ENCODE measurements around the gene P2RY6.
"Not testable (repeated sequence)": the region's sequence is repeated elsewhere in the genome, so short reads cannot be mapped to it uniquely, and the experiment has no call there.

P2RY6 gene, protein sequence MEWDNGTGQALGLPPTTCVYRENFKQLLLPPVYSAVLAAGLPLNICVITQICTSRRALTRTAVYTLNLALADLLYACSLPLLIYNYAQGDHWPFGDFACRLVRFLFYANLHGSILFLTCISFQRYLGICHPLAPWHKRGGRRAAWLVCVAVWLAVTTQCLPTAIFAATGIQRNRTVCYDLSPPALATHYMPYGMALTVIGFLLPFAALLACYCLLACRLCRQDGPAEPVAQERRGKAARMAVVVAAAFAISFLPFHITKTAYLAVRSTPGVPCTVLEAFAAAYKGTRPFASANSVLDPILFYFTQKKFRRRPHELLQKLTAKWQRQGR

DNA sequence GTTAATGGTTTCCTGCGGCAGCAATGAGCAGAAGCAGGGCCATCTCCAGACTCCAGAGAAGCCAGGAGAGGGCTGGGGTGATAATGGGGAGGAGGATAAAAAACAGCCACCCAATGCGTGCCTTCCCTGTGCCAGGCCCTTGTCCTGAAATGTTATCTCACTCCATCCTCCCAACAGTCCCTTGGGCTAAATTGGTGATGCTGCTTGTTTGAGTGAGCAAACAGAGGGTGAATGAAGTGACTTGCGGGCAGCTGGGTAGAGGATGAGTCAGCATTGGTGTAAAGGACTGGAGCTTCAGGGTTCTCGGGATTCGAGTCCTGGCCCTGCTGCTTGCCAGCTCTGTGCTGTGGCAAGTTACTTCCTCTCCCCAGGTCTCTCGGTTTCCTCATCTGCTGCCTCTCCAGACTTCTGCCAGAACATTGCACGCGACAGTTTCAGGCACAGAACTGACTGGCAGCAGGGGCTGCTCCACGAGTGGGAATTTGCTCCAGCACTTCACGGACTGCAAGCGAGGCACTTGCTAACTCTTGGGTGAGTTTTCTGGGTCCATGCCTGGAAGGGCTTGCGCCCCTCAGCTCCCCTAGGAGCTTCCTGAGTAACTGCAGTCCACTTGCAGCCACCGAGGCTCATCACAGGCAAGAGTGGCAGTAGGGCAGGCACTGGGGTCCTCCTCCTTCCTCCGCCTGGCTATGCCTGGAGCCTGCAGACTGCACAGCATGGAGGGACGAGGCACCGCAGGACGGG is at the start of gene P2RY6:
TSS of gene P2RY6 (plus strand) at position 403 of the 744 bp plus-strand sequence. CDS start 24,181 bp downstream, outside the sequence.
- H3K4me3 ChIP-seq (ENCODE audit: low read depth, low read length): no peak within 1 kb of the TSS

DNA sequence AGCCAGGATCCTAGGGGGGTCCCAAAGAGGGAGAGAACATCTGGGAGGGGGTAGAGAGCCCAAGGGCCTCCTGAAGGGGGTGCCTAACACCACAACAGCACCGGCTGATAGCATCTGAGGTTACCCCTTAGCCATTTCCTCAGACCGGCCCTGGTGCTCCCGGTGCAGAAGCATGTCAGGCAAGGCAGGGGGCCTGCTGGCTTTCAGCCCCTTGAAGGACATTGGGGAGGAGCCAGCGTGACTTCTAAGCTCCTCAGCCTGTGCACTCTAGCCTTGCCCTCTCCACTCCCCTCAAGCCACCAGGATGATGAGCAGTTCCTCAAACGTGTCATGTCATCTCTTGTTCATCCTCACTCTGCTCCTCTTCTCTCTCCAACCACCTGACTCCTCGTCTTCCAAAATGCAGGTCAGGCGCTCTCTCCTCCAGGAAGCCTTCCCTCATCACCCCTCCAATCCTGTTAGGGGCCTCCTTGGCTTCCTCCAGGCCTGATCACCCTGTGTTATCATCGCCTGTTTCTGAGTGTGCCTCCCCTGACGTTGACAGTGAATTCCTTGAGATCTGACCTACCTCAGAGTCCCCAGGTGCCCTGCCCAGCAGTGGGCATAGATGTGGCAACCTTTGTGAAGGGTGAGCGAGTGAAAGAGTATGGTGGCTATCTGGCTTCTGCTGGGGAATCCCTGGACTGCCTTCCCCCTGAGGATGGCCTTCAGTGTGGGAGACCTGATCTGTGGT is 48.0 kb upstream of the P2RY6 start:
- no peak overlapping the region for H3K4me3 ChIP-seq (ENCODE audit: low read depth, low read length)

DNA sequence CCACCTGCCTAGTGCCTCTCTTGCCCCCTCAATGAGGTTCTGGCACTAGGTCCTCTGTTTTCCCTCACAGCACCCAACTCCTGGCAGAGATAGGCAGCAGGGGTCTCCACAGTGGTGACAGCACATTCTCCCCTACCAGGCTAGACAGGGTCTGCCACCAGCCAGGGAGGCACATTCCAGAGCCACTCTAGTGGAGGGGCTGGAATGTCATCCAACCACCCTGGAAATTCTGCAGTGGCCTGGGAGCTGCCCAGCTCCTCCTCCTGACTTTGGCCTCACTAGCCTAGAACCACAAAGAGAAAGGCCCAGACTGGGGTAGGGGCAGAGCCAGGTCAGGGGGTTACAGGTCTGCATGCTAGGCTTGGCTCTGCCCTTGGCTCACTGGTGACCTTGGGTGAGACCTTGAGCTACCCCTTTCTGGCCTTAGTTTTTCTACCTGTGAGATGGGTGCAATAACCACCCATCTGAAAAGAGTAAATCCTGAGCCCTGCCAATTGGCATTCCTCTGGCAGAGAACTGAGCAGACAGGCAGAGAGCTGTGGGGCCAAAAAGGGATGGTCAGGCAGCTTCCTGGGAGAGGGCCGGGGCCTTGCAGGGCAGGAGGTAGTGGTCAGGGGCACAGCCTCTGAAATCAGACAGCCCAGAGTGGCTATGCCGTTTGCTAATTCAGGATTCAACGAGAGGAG is 47.0 kb upstream of the P2RY6 start:
- no peak overlapping the region for H3K4me3 ChIP-seq (ENCODE audit: low read depth, low read length)

DNA sequence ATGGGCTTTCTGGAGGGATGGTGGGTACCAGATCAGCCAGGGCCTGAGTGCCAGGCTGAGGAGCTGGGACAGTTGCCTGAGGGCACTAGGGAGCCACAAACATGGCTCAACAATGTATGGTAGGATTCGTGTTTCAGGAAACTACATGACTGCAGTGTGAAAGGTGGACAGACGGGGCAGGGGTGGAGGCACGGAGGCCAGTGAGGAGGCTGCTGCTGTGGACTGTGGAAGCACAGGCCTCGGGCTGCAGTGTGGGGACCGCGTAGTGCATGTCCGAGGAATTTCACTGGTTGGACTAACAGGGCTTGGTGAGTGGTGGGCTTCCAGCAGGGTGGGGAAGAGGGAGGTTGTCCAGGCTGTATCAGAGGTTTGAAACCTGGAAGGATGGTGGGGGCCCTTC is 46.3 kb upstream of the P2RY6 start:
- H3K4me3 ChIP-seq (ENCODE audit: low read depth, low read length): no peak overlapping the region

DNA sequence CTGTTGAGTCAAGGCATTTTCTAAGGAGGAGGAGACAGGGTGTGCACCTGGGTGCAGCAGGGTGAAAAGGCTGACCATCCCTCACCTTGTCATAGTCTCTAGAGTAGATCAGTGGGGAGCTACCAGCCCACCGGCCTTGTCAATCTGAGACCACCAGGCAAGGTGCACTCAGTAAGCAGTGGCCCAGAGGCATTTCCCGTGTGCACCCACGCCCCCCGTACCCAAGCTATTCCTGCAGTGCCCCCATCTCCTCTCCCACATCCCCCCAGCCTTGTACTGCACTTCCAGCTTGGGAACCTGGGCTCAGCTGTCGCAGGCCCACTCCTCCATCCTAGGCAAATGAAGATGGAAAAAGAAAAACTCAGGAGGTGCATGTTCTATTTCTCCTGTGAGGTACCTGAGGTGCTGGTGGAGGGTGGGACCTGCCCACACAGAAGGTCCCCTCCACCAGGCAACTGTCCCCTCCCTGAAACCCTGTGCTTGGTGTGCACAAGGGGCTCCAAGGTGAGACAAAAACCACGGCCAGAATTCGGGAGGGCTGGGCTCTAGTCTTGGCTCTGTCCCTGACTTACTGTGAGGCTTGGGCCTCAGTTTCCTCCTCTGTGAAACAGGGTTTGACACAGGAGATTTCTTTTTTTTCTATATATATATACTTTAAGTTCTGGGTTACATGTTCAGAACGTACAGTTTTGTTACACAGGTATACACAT is 45.7 kb upstream of the P2RY6 start:
- H3K4me3 ChIP-seq (ENCODE audit: low read depth, low read length): no peak overlapping the region

DNA sequence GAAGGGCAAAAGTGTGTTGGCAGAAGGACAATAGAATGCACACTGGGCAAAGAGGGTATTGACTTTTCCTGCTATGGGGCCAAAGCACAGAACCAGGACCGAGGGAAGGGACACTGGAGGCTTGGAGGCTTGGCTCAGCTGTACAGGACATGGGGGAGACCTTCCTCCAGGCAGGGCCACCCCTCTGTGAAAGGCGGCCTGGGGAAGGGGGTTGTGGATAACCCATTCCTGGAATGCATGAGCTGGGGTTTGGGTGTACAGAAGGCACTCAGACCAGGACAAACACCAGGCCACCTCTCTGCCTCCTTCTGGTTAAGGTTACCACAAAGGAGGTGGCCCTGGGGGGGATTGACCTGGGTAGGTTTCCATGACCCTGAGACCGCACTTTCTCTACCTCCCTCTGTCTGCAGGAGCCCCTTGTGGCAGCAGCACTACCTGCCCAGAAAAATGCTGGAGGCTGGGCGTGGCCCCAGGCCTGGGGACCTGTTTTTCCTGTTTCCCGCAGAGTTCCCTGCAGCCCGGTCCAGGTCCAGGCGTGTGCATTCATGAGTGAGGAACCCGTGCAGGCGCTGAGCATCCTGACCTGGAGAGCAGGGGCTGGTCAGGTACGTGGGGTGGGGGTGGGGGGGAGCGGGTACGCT is 44.4 kb upstream of the P2RY6 start:
- no peak overlapping the region for H3K4me3 ChIP-seq (ENCODE audit: low read depth, low read length)

DNA sequence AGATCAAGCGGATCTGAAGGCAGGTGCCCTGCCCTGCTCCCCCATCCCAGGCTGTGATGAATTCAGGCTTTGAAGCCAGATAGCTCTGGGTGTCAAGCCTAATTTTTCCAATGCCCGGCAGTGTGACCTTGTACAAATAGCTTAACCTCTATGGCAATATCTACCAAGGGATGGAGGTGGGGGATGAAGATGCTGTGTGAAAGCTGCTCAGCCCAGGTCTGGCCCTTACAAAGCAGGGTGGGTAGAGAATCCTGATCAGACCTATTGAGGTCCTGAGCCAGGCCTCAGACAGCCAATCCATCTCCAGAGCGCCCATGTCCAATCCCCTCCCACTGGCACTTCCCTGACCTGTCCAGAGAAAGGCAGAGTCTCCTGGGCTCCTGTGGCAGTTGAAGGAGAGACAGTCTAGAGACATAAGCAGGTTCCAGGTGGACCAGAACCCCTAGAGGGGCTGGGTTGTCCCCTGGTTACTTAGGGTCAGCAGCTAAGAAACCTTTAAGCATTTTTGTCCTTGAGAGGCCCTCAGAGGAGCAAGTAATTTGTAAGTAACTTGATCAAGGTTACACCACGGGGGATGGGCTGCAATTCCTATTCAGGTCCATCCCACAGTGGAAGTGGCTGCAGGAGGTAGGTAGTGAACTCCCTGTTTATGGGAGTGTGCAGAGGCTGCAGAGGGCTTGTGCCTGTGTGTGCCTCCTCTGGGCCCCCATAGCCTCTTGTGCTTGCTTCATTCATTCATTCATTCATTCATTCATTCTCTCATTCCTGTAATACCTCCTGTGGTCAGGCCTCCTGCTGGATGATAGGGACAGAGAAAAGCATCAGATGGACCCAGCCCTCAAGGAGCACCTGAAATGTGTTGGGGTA is 43.6 kb upstream of the P2RY6 start:
- no peak overlapping the region for H3K4me3 ChIP-seq (ENCODE audit: low read depth, low read length)

DNA sequence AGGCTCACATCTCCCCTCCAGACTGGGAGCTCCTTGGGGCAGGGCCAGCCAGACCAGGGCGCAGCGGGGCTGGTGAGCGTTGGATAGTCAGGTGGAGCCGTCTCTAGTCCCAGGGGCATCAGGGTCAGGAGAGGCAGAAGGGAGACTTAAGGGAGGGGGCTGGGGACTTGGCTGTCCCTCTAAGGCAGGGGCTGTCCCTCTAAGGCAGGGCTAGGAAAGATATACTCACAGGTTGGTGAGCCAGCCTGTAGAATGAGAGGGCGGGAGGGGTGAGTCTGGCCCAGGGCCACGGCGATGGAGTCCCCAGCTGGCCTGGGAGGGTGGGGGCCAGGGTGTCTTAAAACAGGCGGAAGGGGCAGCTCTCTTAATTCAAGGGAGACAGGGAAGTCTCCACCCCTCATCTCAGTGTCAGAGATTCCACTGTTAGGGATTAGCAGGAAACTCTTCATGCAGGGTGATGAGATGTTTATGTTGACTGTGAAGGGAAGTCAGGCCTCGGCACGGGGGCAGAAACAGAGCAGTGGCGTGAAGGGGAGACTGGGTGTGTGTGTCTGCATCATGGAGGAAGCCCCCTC is 42.7 kb upstream of the P2RY6 start:
- no peak overlapping the region for H3K4me3 ChIP-seq (ENCODE audit: low read depth, low read length)

DNA sequence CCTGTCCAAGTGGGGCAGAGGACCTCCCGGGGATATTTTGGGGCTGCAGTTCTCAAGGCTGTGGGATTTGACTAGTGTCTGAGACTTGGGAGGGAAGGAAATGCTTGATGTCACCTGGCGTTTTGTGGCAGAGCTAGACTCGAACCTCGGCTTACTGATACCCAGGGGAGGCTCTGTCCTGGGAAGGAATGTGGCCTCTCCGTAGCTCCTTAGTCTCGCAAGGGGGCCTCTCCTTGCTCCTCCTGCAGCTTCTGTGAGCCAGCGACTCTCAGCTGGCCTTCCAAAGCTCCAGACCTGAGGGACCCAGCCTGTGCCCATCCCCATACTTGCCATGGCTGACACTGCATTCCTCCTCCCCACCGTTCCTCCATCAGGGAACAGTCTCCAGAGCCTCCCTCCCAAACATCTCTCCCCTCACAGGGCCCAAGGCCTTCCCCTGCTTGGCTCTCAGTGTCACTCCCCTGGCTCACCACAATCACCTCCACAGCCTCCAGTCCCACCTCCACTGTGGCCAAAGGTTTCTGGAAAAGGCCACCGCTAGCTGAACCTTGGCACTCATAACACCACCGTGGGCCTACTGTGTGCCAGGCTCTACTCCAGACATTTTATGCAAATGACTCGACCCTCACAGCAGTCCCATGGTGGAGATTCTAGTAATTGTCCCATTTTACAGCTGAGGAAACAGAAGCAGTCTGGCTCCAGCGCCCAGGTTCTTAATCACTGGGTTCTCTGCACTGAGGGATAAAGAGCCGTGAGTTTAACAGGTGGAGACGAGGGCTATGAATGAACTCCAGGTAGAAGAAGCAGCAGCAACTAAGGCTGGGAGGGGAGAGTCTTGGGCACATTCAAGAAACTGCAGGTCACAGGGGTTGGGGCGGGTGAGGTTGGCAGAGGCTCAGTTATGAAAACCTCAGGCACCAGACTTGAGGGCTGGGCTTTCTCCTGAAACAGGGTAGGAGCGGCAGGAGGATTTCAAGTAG is 42.0 kb upstream of the P2RY6 start:
- no peak overlapping the region for H3K4me3 ChIP-seq (ENCODE audit: low read depth, low read length)

DNA sequence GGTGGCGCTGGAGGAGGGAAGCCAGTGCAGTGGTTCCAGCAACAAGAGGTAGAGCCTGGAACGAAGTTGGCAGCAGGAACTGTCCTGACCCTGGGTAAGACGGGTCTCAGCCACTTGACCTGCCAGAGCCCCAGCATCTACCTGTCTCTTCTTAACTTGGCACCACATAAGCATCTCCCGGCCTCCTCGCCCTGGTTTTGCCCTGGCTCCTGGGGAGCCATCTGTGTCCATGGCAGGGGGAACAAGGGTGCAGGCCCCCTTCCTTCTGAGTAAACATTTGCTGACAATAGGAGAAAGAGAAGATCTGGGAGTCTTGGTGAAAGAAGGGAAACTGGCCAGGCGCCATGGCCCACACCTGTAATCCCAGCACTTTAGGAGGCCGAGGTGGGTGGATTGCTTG is 41.2 kb upstream of the P2RY6 start:
- no peak overlapping the region for H3K4me3 ChIP-seq (ENCODE audit: low read depth, low read length)

DNA sequence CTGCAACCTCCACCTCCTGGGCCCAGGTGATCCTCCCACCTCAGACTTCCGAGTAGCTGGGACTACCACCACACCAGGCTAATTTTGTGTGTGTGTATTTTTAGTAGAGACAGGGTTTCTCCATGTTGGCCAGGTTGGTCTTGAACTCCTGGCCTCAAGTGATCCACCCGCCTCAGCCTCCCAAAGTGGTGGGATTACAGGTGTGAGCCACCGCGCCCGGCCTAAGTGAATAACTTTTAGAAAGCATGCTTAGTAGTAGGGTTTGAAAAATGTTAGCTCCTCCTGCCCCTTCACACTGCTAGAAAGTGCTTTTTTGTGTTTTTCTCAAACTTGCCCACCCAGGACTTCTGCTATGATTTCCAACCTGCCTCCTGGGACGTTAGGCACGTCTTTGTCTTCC is 39.7 kb upstream of the P2RY6 start:
- not testable (repeated sequence) for H3K4me3 ChIP-seq (ENCODE audit: low read depth, low read length)

DNA sequence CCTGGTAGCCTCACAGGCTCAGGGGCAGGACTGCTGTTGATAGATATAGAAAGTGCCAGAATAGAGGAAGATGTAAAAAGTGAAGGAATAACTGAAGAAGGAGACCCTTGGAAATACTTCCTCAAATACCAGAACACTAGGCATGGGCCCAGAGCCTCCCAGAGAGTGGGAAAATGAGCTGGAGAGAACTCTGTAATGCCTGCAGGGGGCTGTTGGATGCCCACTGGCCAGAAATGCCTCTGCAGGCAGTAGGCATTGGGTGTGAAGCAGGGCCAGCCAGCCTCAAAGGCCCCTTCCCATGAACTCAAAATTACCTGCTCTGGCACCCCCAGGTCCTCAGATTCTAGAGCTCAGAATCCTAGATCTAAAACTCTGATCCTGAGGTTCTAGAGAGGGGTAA is 38.9 kb upstream of the P2RY6 start:
- H3K4me3 ChIP-seq (ENCODE audit: low read depth, low read length): no peak overlapping the region

DNA sequence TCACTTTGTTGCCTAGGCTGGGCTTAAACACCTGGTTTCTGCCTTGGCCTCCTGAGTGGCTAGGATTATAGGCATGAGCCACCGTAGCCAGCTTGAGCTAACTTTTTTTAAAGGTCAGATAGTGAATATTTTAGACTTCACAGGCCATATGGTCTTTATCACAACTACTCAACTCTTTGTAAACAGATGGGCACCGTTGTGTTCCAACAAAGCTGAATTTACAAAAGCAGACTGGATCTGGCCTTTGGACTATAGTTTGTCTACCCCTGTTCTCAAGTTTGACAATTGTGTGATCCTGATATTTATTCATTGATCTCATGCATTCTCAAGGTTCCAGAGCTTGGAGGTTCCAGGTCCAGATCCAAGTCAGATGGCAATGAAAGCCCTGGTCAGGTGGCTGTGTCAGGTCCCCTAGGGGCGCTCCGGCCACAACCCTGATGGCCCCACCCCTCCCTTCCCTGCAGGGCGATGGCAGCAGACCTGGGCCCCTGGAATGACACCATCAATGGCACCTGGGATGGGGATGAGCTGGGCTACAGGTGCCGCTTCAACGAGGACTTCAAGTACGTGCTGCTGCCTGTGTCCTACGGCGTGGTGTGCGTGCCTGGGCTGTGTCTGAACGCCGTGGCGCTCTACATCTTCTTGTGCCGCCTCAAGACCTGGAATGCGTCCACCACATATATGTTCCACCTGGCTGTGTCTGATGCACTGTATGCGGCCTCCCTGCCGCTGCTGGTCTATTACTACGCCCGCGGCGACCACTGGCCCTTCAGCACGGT is 38.3 kb upstream of the P2RY6 start:
- H3K4me3 ChIP-seq (ENCODE audit: low read depth, low read length): no peak overlapping the region

DNA sequence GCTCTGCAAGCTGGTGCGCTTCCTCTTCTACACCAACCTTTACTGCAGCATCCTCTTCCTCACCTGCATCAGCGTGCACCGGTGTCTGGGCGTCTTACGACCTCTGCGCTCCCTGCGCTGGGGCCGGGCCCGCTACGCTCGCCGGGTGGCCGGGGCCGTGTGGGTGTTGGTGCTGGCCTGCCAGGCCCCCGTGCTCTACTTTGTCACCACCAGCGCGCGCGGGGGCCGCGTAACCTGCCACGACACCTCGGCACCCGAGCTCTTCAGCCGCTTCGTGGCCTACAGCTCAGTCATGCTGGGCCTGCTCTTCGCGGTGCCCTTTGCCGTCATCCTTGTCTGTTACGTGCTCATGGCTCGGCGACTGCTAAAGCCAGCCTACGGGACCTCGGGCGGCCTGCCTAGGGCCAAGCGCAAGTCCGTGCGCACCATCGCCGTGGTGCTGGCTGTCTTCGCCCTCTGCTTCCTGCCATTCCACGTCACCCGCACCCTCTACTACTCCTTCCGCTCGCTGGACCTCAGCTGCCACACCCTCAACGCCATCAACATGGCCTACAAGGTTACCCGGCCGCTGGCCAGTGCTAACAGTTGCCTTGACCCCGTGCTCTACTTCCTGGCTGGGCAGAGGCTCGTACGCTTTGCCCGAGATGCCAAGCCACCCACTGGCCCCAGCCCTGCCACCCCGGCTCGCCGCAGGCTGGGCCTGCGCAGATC is 37.5 kb upstream of the P2RY6 start:
- H3K4me3 ChIP-seq (ENCODE audit: low read depth, low read length): no peak overlapping the region

DNA sequence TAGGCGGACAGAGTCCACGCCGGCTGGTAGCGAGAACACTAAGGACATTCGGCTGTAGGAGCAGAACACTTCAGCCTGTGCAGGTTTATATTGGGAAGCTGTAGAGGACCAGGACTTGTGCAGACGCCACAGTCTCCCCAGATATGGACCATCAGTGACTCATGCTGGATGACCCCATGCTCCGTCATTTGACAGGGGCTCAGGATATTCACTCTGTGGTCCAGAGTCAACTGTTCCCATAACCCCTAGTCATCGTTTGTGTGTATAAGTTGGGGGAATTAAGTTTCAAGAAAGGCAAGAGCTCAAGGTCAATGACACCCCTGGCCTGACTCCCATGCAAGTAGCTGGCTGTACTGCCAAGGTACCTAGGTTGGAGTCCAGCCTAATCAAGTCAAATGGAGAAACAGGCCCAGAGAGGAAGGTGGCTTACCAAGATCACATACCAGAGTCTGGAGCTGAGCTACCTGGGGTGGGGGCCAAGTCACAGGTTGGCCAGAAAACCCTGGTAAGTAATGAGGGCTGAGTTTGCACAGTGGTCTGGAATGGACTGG is 36.8 kb upstream of the P2RY6 start:
- no peak overlapping the region for H3K4me3 ChIP-seq (ENCODE audit: low read depth, low read length)

DNA sequence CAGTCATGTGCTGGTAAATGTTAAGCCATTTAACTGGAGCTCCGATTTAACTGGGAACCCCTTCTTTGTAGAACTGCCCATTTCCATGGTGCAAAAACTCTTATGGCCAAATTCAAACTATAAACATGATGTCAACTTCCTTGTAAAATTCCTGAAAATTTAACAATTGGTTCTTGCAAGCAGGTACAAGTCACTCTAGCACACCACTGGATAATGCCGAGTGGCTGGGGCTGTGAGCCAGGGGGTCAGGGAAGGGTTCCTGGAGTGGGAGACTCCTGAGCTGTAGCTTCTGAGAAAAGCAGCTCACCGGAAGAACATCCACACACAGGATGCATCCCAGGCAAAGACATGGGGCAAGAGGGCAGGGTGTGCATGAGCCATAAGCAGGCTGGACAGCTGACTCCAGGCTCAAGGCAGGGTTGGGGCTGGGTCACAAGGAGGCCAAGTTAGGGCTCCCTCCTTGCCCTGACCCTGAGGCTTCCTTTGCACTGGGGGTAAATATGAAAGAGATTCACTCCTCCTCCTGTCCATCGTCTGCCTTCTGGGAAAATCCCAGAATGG is 35.9 kb upstream of the P2RY6 start:
- no peak overlapping the region for H3K4me3 ChIP-seq (ENCODE audit: low read depth, low read length)
